ENCODE results near the gene RAB5IF.

DNA sequence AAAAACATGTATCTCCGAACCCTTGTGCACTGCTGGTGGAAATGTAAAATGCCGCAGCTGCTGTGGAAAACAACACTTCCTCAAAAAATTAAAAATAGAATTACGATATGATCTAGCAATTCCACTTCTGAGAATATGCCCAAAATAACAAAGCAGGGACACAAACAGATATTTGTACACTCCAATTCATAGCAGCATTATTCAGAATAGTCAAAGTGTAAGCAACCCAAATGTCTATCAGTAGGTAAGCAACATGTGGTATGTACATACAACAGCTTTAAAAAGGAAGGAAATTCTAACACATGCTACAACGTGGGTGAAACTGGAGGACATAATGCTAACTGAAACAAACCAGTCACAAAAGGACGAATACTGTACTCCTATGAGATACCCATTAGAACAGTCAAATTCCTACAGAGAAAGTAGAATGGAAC, 5.7 kb upstream of the RAB5IF start:
- TF ChIP-seq, protein P1, sequence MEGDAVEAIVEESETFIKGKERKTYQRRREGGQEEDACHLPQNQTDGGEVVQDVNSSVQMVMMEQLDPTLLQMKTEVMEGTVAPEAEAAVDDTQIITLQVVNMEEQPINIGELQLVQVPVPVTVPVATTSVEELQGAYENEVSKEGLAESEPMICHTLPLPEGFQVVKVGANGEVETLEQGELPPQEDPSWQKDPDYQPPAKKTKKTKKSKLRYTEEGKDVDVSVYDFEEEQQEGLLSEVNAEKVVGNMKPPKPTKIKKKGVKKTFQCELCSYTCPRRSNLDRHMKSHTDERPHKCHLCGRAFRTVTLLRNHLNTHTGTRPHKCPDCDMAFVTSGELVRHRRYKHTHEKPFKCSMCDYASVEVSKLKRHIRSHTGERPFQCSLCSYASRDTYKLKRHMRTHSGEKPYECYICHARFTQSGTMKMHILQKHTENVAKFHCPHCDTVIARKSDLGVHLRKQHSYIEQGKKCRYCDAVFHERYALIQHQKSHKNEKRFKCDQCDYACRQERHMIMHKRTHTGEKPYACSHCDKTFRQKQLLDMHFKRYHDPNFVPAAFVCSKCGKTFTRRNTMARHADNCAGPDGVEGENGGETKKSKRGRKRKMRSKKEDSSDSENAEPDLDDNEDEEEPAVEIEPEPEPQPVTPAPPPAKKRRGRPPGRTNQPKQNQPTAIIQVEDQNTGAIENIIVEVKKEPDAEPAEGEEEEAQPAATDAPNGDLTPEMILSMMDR (conservative IDR thresholded peaks at IDR 0.05), result no peak
- TF ChIP-seq ZFX (IDR thresholded peaks at IDR 0.05), result no peak
